ENCODE data around the gene MEIS2. TPM values are rescaled to one million over a fixed set of nuclear protein-coding genes. Genes with fewer than 3 reads are reported as not detected.
A peak's percentile ranks its signal among the peaks of the same experiment; 100 is the strongest.

Gene MEIS2
- total RNA-seq, 2 donors from 2014 or later = 7.1 to 9.7 TPM

GRCh38 chr15:37015035-37015434 lies 85.3 kb downstream of the MEIS2 start:
- Mint-ChIP-seq H3K27me3 (ENCODE audit: insufficient read depth) (no peaks in the 10 kb centered on the region), H3K4me1 (peaks cover 60% of the 10 kb centered on the region), H3K4me3 (no peak overlapping the region), H3K36me3 (ENCODE audit: low read depth) (no peaks in the 10 kb centered on the region), H3K27ac (no peak overlapping the region), H3K9me3 (no peaks in the 10 kb centered on the region)
- no peaks in the 10 kb centered on the region for H3K36me3 ChIP-seq (ENCODE audit: control insufficient read depth, insufficient read depth, low read length)
- H3K4me1 ChIP-seq (ENCODE audit: control insufficient read depth, insufficient read depth, low read length) = peaks cover 9% of the 10 kb centered on the region
- H3K27me3 ChIP-seq (ENCODE audit: control insufficient read depth, insufficient read depth, low read length, poor library complexity, severe bottlenecking) = no peaks in the 10 kb centered on the region
- peak overlapping the region; percentile 72 for H3K27ac ChIP-seq (ENCODE audit: low read depth, low read length)
- no peak for TF ChIP-seq CTCF (conservative IDR thresholded peaks at IDR 0.05)
- 87 to 88% methylated on average over 7 to 9 of the region's 9 CpGs for WGBS, 2 experiments (ENCODE audit: insufficient coverage in 1 of 2, insufficient read length in 1 of 2)
- no peak for DNase-seq
- no peak overlapping the region for H3K4me3 ChIP-seq (ENCODE audit: low read length)
- H3K9me3 ChIP-seq (ENCODE audit: control insufficient read depth, low read length) = no peaks in the 10 kb centered on the region
- no peak overlapping the region for H3K9ac ChIP-seq (ENCODE audit: extremely low read depth, low read length, poor library complexity, severe bottlenecking)

GRCh38 chr15:37014566-37014965 lies 85.8 kb downstream of the MEIS2 start:
- no peak overlapping the region for H3K9ac ChIP-seq (ENCODE audit: extremely low read depth, low read length, poor library complexity, severe bottlenecking)
- H3K4me1 ChIP-seq (ENCODE audit: control insufficient read depth, insufficient read depth, low read length) = peaks cover 9% of the 10 kb centered on the region
- DNase-seq = no peak

GRCh38 chr15:37014137-37014536 lies 86.2 kb downstream of the MEIS2 start:
- Histone ChIP-seq H3K27me3 (ENCODE audit: control insufficient read depth, insufficient read depth, low read length, poor library complexity, severe bottlenecking) (no peaks in the 10 kb centered on the region), H3K9ac (ENCODE audit: extremely low read depth, low read length, poor library complexity, severe bottlenecking) (no peak overlapping the region), H3K4me1 (ENCODE audit: control insufficient read depth, insufficient read depth, low read length) (peaks cover 12% of the 10 kb centered on the region), H3K4me3 (ENCODE audit: low read length) (no peak overlapping the region), H3K36me3 (ENCODE audit: control insufficient read depth, insufficient read depth, low read length) (no peaks in the 10 kb centered on the region), H3K27ac (ENCODE audit: low read depth, low read length) (no peak overlapping the region), H3K9me3 (ENCODE audit: control insufficient read depth, low read length) (no peaks in the 10 kb centered on the region)
- Mint-ChIP-seq H3K4me1 (peaks cover 57% of the 10 kb centered on the region), H3K27me3 (ENCODE audit: insufficient read depth) (no peaks in the 10 kb centered on the region), H3K4me3 (no peak overlapping the region), H3K27ac (peak overlapping the region; percentile 0), H3K9me3 (no peaks in the 10 kb centered on the region), H3K36me3 (ENCODE audit: low read depth) (no peaks in the 10 kb centered on the region)
- no peak for TF ChIP-seq CTCF (conservative IDR thresholded peaks at IDR 0.05)
- DNase-seq = no peak
- WGBS, 2 experiments (ENCODE audit: insufficient coverage in 1 of 2, insufficient read length in 1 of 2) = 40 to 89% methylated on average over 1 to 2 of the region's 2 CpGs

More at GRCh38 chr15:37014566-37014965, 85.8 kb downstream of the MEIS2 start:
- H3K27ac ChIP-seq (ENCODE audit: low read depth, low read length) = no peak overlapping the region
- H3K36me3 ChIP-seq (ENCODE audit: control insufficient read depth, insufficient read depth, low read length) = no peaks in the 10 kb centered on the region
- H3K4me1 Mint-ChIP-seq = peaks cover 57% of the 10 kb centered on the region
- no peaks in the 10 kb centered on the region for H3K36me3 Mint-ChIP-seq (ENCODE audit: low read depth)
- 64 to 68% methylated on average over 2 to 3 of the region's 3 CpGs for WGBS, 2 experiments (ENCODE audit: insufficient coverage in 1 of 2, insufficient read length in 1 of 2)
- H3K9me3 ChIP-seq (ENCODE audit: control insufficient read depth, low read length) = no peaks in the 10 kb centered on the region
- H3K27ac Mint-ChIP-seq = peak overlapping the region; percentile 0
- H3K4me3 Mint-ChIP-seq = no peak overlapping the region
- TF ChIP-seq CTCF (conservative IDR thresholded peaks at IDR 0.05) = no peak
- H3K27me3 Mint-ChIP-seq (ENCODE audit: insufficient read depth) = no peaks in the 10 kb centered on the region
- H3K9me3 Mint-ChIP-seq = no peaks in the 10 kb centered on the region
- H3K27me3 ChIP-seq (ENCODE audit: control insufficient read depth, insufficient read depth, low read length, poor library complexity, severe bottlenecking) = no peaks in the 10 kb centered on the region
- no peak overlapping the region for H3K4me3 ChIP-seq (ENCODE audit: low read length)
